HCT116 (cell line): Measurements from ENCODE around the gene CAPN5.

Experiments
- CEBPB ChIP-seq: IDR thresholded peaks from 2 replicates; pipeline ENCODE4 v1.6.1; 2012; ENCODE audit warnings: low read depth
- EZH2 ChIP-seq: fragments of 200-600 bp; sonication (generic); IDR thresholded peaks from 2 replicates; pipeline ENCODE4 v1.6.1; 2017; ENCODE audit warnings: antibody characterized with exemption, mixed run types
- FOSL1 ChIP-seq: IDR thresholded peaks from 2 replicates; pipeline ENCODE4 v1.6.1; 2012; ENCODE audit warnings: low read depth
- JUND ChIP-seq: IDR thresholded peaks from 2 replicates; pipeline ENCODE4 v1.6.1; 2012
- POLR2A ChIP-seq: IDR thresholded peaks from 2 replicates; pipeline ENCODE4 v1.7.0; 2011; ENCODE audit warnings: borderline replicate concordance; ENCODE audit not compliant: insufficient read depth, insufficient read length; ENCODE audit errors: extremely low read depth
- POLR2AphosphoS5 ChIP-seq: IDR thresholded peaks from 2 replicates; pipeline ENCODE4 v1.6.1; 2011; ENCODE audit warnings: mild to moderate bottlenecking, low read depth, low read length, moderate library complexity
- SRF ChIP-seq: IDR thresholded peaks from 2 replicates; pipeline ENCODE4 v1.6.1; 2012; ENCODE audit warnings: low read depth
- YY1 ChIP-seq: IDR thresholded peaks from 2 replicates; pipeline ENCODE4 v1.6.1; 2011; ENCODE audit warnings: low read length, low read depth, moderate library complexity, mild to moderate bottlenecking; ENCODE audit not compliant: insufficient replicate concordance; ENCODE audit errors: extremely low read depth
- TF ChIP-seq, protein P1 (sequence below), 3 experiments: fragments of 200-600 bp in 1 of 3; sonication (generic) in 1 of 3; IDR thresholded peaks in 2 of 3; conservative IDR thresholded peaks in 1 of 3; 2 replicates each; pipeline ENCODE4 v1.5.1; 2012 to 2017; ENCODE audit warnings: low read depth in 2 of 3, low read length in 2 of 3, antibody characterized with exemption in 1 of 3, borderline replicate concordance in 1 of 3, control low read depth in 1 of 3, mild to moderate bottlenecking in 1 of 3, mixed read lengths in 1 of 3, mixed run types in 1 of 3, moderate library complexity in 1 of 3; ENCODE audit not compliant: insufficient read depth in 1 of 3
- TF ChIP-seq, protein P2 (sequence below): IDR thresholded peaks from 2 replicates; pipeline ENCODE4 v1.6.1; 2012
- TF ChIP-seq, protein P3 (sequence below): IDR thresholded peaks from 2 replicates; pipeline ENCODE4 v1.6.1; 2012; ENCODE audit warnings: low read depth

DNA sequence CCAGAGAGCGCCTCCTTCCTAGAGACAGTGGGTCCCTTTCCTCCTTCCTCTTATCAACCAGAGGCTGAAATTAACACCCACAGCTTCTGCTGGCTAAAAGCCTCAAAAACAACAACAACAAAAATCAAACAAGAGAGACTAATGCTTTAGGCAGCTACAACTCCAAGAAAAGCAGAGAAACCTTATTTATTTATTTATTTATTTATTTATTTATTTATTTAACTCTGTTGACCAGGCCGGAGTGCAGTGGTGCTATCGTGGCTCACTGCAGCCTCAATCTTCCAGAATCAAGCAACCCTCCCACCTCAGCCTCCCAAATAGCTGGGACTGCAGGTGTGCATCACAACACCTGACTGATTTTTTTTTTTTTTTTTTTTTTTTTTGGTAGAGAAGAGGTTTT lies 35.2 kb upstream of the CAPN5 start:
- TF ChIP-seq, protein P1, sequence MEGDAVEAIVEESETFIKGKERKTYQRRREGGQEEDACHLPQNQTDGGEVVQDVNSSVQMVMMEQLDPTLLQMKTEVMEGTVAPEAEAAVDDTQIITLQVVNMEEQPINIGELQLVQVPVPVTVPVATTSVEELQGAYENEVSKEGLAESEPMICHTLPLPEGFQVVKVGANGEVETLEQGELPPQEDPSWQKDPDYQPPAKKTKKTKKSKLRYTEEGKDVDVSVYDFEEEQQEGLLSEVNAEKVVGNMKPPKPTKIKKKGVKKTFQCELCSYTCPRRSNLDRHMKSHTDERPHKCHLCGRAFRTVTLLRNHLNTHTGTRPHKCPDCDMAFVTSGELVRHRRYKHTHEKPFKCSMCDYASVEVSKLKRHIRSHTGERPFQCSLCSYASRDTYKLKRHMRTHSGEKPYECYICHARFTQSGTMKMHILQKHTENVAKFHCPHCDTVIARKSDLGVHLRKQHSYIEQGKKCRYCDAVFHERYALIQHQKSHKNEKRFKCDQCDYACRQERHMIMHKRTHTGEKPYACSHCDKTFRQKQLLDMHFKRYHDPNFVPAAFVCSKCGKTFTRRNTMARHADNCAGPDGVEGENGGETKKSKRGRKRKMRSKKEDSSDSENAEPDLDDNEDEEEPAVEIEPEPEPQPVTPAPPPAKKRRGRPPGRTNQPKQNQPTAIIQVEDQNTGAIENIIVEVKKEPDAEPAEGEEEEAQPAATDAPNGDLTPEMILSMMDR (IDR thresholded peaks at IDR 0.05 in 2 of 3, conservative IDR thresholded peaks at IDR 0.05 in 1 of 3; ENCODE audit: borderline replicate concordance in 1 of 3, insufficient read depth in 1 of 3, low read depth in 2 of 3, low read length in 2 of 3) = no peak
- TF ChIP-seq POLR2A (no peak), FOSL1 (no peak), CEBPB (no peak), SRF (no peak), POLR2AphosphoS5 (no peak), EZH2 (no peak), JUND (no peak), YY1 (no peak)
- TF ChIP-seq, protein P2, sequence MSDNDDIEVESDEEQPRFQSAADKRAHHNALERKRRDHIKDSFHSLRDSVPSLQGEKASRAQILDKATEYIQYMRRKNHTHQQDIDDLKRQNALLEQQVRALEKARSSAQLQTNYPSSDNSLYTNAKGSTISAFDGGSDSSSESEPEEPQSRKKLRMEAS = no peak
- TF ChIP-seq, protein P3, sequence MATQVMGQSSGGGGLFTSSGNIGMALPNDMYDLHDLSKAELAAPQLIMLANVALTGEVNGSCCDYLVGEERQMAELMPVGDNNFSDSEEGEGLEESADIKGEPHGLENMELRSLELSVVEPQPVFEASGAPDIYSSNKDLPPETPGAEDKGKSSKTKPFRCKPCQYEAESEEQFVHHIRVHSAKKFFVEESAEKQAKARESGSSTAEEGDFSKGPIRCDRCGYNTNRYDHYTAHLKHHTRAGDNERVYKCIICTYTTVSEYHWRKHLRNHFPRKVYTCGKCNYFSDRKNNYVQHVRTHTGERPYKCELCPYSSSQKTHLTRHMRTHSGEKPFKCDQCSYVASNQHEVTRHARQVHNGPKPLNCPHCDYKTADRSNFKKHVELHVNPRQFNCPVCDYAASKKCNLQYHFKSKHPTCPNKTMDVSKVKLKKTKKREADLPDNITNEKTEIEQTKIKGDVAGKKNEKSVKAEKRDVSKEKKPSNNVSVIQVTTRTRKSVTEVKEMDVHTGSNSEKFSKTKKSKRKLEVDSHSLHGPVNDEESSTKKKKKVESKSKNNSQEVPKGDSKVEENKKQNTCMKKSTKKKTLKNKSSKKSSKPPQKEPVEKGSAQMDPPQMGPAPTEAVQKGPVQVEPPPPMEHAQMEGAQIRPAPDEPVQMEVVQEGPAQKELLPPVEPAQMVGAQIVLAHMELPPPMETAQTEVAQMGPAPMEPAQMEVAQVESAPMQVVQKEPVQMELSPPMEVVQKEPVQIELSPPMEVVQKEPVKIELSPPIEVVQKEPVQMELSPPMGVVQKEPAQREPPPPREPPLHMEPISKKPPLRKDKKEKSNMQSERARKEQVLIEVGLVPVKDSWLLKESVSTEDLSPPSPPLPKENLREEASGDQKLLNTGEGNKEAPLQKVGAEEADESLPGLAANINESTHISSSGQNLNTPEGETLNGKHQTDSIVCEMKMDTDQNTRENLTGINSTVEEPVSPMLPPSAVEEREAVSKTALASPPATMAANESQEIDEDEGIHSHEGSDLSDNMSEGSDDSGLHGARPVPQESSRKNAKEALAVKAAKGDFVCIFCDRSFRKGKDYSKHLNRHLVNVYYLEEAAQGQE = no peak
